ENCODE data around the gene MAL.

Gene MAL

GRCh38 chr2:94997981-94998930 lies 27.3 kb upstream of the MAL start:
- TF ChIP-seq ZFX (IDR thresholded peaks at IDR 0.05; ENCODE audit: borderline replicate concordance) (no peak), CTCF (IDR thresholded peaks at IDR 0.05) (no peak)
- no peak overlapping the region for H3K27ac ChIP-seq

GRCh38 chr2:94999431-94999883 lies 26.1 kb upstream of the MAL start:
- no peak overlapping the region for H3K27ac ChIP-seq
- TF ChIP-seq ZFX (IDR thresholded peaks at IDR 0.05; ENCODE audit: borderline replicate concordance) (no peak), CTCF (IDR thresholded peaks at IDR 0.05) (no peak)

GRCh38 chr2:95001051-95001562 lies 24.4 kb upstream of the MAL start:
- no peak overlapping the region for H3K27ac ChIP-seq
- TF ChIP-seq CTCF (IDR thresholded peaks at IDR 0.05) = no peak
- TF ChIP-seq ZFX (IDR thresholded peaks at IDR 0.05; ENCODE audit: borderline replicate concordance) = no peak

- H3K27ac ChIP-seq = no peak overlapping the region
- TF ChIP-seq ZFX (IDR thresholded peaks at IDR 0.05; ENCODE audit: borderline replicate concordance) = no peak
- no peak for TF ChIP-seq CTCF (IDR thresholded peaks at IDR 0.05)
Measured at GRCh38 chr2:95001701-95002100, 23.8 kb upstream of the MAL start.

GRCh38 chr2:95002498-95002897 lies 23.0 kb upstream of the MAL start:
- TF ChIP-seq ZFX (IDR thresholded peaks at IDR 0.05; ENCODE audit: borderline replicate concordance) = no peak
- TF ChIP-seq CTCF (IDR thresholded peaks at IDR 0.05) = no peak
- no peak overlapping the region for H3K27ac ChIP-seq

GRCh38 chr2:95004287-95004686 lies 21.2 kb upstream of the MAL start:
- TF ChIP-seq CTCF (IDR thresholded peaks at IDR 0.05) = no peak
- TF ChIP-seq ZFX (IDR thresholded peaks at IDR 0.05; ENCODE audit: borderline replicate concordance) = no peak
- H3K27ac ChIP-seq = no peak overlapping the region

GRCh38 chr2:95004711-95005110 lies 20.8 kb upstream of the MAL start:
- no peak for TF ChIP-seq ZFX (IDR thresholded peaks at IDR 0.05; ENCODE audit: borderline replicate concordance)
- TF ChIP-seq CTCF (IDR thresholded peaks at IDR 0.05) = no peak
- H3K27ac ChIP-seq = no peak overlapping the region
